NOMO-1 treated with DMSO at 0.1 percent for 48 hours (cell line): ENCODE measurements around the gene SPTSSB.

Source experiments
- DNase-seq: peaks from one replicate; lab custom pipeline; 2025; ENCODE audit not compliant: unreplicated experiment; lab: John Stamatoyannopoulos, UW

Gene SPTSSB

GRCh38 chr3:161371441-161372320 is at the start of gene SPTSSB:
Gene SPTSSB (minus strand): TSS chr3:161371517. CDS start chr3:161346323, 25,194 bp downstream.
- no peak for DNase-seq

DNA sequence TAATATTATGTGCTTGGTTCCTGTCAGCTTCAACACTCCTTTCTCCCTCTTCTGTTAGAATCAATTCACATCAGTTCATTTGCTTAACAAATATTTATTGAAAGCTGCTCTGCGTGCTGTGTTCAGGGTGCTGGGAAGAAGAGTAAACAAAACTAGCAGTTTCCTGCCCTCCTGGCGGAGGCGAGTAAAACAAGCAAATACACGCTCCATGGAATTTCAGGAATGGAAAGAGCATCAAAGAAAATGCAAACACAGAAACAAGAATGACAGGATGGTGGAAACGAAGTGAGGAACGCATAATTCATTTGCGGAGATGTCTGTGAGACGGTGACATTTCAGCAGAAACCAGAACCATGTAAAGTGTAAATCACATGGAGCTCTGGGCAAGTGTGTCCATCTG is 49.4 kb upstream of the SPTSSB start:
- DNase-seq, result no peak

- DNase-seq, result no peak
Observed at GRCh38 chr3:161419555-161420333, 48.4 kb upstream of the SPTSSB start.

DNA sequence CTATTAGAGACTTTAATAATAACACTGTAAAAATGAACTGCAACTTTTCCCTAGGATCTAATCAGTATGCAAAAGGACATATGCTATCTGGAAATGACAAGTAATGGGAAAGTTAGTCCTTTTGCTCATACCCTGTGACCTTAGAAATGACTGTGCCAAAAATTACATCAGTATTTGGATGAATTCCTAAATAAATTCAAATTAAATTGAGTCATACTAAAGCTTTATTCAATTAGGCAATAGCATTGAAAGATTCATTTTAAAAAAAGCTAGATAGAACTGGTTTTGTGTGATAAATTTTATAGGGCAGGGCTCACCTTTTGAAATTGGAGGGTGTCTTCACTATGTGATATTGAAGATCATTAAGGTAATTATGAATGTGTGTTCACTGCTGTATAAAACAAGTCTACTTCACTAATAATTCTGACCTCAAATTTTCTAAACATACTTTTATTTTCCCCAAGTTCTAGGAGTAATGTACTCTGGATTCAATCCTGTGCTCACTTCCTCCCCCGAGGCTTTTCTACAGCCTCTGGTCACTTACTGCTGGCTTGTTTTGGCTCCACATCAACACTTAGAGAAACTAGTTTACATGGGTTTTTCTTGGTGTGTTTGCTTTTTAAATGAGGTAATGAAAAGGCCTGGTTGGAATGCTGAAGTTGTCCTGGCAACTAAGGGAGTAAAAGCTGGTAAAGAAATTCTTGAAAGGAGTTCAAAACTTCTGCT is 44.4 kb upstream of the SPTSSB start:
- no peak for DNase-seq

DNA sequence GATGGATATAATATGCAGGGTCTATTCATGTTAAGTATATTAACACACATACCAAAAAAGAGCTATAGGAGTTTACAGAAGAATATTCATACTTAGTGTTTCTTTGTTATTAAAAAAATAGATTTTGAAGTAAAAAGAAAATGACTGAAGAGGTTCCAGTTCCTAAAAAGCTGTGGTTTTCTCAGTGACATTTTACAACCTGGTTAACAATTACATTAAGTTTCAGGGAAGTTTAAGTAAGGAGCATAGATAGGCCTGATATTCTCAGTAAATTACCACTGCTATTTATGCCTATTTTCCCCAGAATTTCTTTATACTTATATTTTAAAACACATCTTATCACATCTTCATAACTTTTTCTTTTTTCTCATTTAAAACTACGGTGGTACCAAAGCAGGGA is 43.6 kb upstream of the SPTSSB start:
- peak; percentile 31 for DNase-seq

GRCh38 chr3:161413855-161414210 is 42.5 kb upstream of the SPTSSB start:
- DNase-seq, result no peak

DNA sequence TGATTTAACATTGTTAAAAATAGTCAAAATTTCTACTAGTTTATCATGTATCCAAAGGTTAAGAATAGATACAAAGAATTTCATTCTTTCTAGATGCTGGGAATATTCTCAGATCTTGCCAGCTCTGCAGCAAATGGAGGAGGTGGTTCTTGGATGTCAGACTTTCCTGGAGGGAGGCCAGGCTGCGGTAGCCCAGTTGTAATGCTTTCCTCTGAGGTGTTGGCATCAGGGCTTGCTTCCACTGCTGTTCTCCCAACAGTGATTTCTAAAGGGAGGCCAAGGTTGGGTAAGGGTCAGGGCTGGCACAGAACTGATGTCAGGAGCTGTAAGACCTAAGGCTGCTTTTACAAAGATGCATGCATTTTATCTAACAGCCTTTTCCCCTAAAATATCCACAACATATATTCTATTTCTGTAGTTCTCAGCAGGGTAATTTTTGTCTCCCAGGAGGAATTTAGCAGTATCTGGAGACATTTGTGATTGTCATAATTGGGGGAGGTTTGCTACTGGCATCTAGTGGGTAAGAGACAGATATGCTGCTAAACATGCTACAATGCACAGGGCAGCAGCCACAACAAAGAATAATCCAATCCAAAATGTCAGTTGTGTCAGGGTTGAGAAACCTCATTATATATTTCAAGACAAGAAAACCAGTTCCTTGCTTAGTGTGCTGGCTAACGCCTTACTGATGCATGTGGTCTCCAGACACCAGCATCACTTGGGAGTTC is 42.0 kb upstream of the SPTSSB start:
- no peak for DNase-seq

- no peak for DNase-seq
Observed at GRCh38 chr3:161412123-161412522, 40.8 kb upstream of the SPTSSB start.

GRCh38 chr3:161409858-161410257 is 38.5 kb upstream of the SPTSSB start:
- no peak for DNase-seq

- peak; percentile 62 for DNase-seq
Observed at GRCh38 chr3:161409069-161409468, 37.8 kb upstream of the SPTSSB start.

DNA sequence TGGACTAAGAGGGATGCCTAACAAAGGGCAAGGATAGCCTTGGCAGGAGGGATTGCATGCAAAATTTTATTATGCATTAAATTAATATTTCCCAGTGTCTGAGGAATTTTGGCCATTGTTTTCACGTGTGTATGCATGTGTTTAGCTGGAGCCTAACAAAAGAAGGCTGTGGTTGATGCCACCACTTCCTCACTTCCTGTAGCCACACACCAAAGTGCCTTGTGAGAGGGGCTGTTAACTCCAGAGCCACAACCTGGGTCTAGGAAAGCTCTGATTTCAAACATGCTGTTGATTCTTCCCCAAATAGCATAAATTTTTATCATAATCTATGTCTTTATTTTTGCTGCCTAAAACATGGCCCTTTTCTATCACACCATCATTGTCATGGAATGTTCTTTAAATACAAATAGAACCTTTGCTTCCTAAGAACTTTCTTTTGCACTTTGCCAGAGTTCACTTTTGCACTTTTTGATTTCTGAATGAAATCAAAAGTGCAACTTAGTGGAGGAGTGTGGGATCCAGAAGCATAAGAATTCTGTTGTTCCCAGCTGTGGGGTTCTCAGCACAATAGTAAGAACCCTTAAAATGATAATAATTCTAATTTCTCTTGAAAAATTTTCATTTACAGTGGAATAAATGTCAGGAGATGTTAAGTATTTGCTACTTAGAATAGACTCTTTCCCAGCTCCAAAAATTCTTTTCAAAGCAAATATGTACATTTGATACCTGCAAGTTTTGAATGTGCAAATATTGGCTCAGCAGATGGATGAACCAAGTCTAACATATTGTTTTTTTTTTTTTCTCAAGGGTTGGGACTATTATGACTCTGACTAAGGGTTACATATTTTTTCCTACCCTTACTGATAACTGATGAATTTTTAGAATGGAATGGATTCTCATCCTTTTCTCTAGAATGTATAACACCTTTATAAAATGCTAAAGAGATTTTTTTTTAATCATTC is 35.6 kb upstream of the SPTSSB start:
- peak; percentile 4 for DNase-seq

- DNase-seq, result no peak
Observed at GRCh38 chr3:161405836-161406235, 34.5 kb upstream of the SPTSSB start.

DNA sequence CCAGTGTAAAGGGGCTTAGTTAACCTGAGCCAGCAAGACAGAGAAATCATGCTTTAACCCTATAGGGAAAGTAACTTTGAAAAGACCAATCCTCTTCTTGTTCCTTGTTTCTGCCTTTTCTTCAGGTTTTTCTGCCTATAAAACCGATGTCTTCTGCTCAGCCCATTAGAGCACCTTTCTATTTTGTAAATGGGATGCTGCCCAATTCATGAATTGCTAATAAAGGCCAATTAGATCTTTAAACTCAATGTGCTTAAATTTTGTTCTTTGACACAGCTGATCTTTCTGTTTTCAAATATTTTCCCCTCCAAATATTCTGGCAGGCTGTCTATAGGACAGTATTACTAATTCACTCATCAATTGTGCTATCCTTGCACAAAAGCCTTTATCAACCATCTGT is 33.8 kb upstream of the SPTSSB start:
- DNase-seq, result no peak

GRCh38 chr3:161403251-161403650 is 31.9 kb upstream of the SPTSSB start:
- no peak for DNase-seq

- DNase-seq, result no peak
Observed at GRCh38 chr3:161401389-161401788, 30.1 kb upstream of the SPTSSB start.

DNA sequence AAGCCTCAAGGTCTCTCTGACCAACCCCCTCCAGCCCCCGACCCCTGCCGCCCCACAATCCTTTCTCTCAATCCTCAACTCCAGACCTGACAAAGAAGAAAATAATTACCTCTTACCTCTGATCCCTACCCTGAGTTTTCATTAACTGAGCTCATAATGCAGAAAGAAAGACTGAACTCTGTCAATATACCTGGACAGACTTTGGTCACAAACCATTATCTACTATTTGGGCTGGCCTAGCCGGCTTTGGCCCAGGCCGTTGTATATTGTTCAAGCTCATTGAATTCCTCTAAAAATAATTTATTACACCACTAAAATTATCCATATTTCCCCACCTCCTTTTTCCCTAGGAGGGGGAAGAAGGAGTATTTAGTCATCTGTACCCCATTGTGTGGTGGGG is 29.3 kb upstream of the SPTSSB start:
- DNase-seq, result no peak

GRCh38 chr3:161395115-161396012 is 24.0 kb upstream of the SPTSSB start:
- no peak for DNase-seq

GRCh38 chr3:161393803-161394202 is 22.5 kb upstream of the SPTSSB start:
- peak; percentile 46 for DNase-seq

- no peak for DNase-seq
Observed at GRCh38 chr3:161393310-161393709, 22.0 kb upstream of the SPTSSB start.
